Measurements from ENCODE around the gene DPP6. TPM values are rescaled to one million over a fixed set of nuclear protein-coding genes. Genes with fewer than 3 reads are reported as not detected.

The DPP6 gene
- total RNA-seq, 2 experiments from 2014 or later = not detected

GRCh38 chr7:154881526-154881925 is 829.3 kb downstream of the DPP6 start:
- CTCF ChIA-PET = no interaction called here
- POLR2A ChIA-PET = no interaction called here

GRCh38 chr7:154882931-154883474 is 830.8 kb downstream of the DPP6 start:
- CTCF ChIA-PET = no interaction called here
- POLR2A ChIA-PET = no interaction called here

GRCh38 chr7:154884348-154884920 is 832.2 kb downstream of the DPP6 start:
- ChIA-PET POLR2A (no interaction called here), CTCF (no interaction called here)

GRCh38 chr7:154886591-154886990 is 834.4 kb downstream of the DPP6 start:
- CTCF ChIA-PET = no interaction called here
- POLR2A ChIA-PET = no interaction called here

- CTCF ChIA-PET = no interaction called here
- POLR2A ChIA-PET = no interaction called here
Measured at GRCh38 chr7:154888690-154889089, 836.5 kb downstream of the DPP6 start.

DNA sequence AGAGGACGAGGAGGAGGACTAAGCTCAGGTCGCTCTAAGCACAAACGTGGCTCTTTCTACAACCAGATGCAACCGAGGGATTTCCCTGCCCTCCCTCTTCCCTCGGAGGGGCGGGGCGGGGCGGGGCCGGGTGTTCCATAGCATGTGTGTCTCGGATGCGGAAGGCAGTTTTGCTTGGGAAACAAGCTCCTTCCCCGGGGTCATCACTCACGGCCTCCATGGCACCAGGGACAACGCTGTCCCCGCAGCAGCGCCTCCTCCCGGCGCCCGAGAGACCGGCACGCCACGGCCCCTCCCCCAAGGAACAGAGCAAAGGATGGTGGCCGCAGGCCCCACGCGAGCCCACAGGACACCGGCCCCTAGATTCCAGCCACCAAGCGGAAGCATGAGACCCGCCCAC is 840.3 kb downstream of the DPP6 start:
- POLR2A ChIA-PET = no interaction called here
- CTCF ChIA-PET = no interaction called here

GRCh38 chr7:154896076-154896475 is 843.9 kb downstream of the DPP6 start:
- CTCF ChIA-PET = no interaction called here
- POLR2A ChIA-PET = no interaction called here

DNA sequence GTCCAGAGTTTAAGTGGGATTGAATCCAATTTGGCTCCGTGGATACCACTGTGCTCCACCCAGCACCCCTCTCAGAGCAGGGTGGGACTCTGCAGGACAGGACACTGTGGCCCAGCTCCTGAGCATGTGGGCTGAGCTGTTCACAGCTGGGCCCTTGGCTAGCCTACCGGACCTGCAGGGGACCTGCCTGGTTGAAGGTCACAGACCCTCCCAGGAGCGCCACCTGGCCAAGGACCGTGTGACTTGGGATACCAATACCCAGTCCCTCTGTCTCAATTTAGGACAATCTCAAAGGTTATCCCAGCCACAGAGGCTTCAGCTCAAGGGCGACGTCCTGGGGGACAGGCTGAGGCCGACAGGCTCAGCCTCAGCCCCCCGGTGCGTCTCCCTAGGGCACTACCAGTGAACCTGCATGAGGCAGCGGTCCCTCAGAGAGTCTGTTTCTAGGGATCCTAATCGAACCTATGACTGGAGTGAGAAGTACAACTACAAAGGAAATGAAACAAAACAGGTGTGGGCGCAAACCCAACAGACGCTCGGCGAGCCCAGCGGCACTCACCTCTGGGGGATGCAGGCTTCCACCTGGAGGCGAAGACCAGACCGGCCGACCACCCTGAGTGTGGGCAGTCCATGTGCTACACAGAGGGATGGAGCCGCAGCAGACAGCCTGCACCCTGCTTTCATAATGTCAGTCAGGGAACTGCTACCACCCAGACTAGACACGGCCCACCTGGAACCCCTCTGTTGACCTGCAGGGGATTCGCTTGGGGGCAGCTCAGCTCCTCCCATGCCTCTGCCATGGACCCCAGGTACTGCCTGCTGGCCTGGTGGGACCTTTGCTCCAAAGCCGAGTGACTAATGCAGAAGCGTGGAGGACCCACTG is 847.0 kb downstream of the DPP6 start:
- ChIA-PET POLR2A (no interaction called here), CTCF (no interaction called here)

GRCh38 chr7:154899862-154900261 is 847.7 kb downstream of the DPP6 start:
- ChIA-PET CTCF (no interaction called here), POLR2A (no interaction called here)

DNA sequence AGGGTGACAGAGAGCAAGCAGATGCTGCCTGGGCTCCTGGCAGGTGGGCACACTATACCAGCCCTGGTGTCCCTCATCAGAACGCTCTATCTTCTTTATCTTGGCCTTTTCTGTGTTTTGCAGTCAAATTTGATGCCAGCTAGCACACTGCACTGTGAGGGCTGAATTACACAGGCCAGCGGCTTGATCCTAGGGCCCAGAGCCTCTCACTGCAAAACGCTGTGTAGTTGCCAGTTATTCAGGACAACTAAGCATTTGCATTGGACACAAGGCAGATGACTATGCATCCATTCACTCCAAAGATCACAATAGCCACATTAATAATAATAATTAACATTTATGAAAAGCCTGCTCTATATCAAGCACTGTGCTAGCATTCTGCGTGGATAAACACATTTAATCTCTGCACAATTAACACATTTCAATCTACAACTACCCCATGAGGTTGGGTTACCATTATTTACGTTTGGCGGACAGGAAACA is 850.4 kb downstream of the DPP6 start:
- CTCF ChIA-PET = no interaction called here
- POLR2A ChIA-PET = no interaction called here

- ChIA-PET CTCF (no interaction called here), POLR2A (no interaction called here)
Measured at GRCh38 chr7:154903083-154903731, 851.0 kb downstream of the DPP6 start.

- CTCF ChIA-PET = no interaction called here
- POLR2A ChIA-PET = no interaction called here
Measured at GRCh38 chr7:154905146-154905545, 852.9 kb downstream of the DPP6 start.

DNA sequence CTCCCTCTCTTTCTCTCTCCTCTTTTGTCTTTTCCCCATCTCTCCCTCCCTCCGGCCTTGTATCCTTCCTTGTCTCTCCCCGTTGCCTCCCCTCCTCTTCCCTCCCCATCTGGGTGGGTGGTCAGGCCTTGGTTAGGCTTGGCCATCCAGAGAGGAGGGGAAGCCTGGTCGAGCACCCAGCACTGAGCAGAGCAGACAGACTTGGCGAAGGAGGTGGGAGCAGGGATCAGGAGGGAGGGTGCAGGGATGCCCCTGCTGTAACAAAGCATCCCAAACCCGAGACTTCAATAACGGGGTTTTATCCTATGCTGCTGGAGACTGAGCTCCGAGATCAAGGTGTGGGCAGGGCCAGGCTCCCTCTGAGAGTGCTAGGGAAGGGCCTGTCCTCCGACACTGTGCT is 853.4 kb downstream of the DPP6 start:
- POLR2A ChIA-PET = no interaction called here
- CTCF ChIA-PET = no interaction called here

- ChIA-PET POLR2A (no interaction called here), CTCF (no interaction called here)
Measured at GRCh38 chr7:154906201-154906600, 854.0 kb downstream of the DPP6 start.

GRCh38 chr7:154906736-154907355 is 854.6 kb downstream of the DPP6 start:
- CTCF ChIA-PET = no interaction called here
- POLR2A ChIA-PET = no interaction called here

- ChIA-PET POLR2A (no interaction called here), CTCF (no interaction called here)
Measured at GRCh38 chr7:154907651-154908620, 855.7 kb downstream of the DPP6 start.

GRCh38 chr7:154909241-154910105 is 857.3 kb downstream of the DPP6 start:
- POLR2A ChIA-PET = no interaction called here
- CTCF ChIA-PET = no interaction called here

DNA sequence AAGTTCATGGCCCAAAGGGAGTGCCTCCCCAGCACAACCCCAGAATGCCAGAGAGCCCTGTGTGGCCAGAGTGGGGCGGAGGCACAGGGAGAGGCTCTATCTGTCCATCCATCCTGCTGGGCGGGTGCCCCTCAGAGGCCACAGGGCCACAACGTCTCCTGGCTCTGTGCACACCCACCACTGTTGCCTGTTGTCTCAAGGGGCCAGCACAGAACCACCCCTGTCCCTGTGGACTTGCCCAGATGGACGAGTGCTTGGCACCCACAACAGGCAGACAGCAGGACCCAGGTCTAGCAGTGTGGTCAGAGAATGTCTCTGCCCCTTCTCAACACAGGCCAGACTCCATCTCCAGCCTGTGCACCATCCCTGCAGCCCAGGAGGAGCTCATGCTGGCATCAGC is 857.9 kb downstream of the DPP6 start:
- CTCF ChIA-PET = no interaction called here
- POLR2A ChIA-PET = no interaction called here

GRCh38 chr7:154910977-154911376 is 858.8 kb downstream of the DPP6 start:
- POLR2A ChIA-PET = no interaction called here
- CTCF ChIA-PET = interaction anchor here (1.1 kb wide), 1 partner anchor 17 kb away, joined by 4 read pairs; no protein-coding TSS in a partner anchor
